Gastroesophageal sphincter (tissue), 4 donors: Measurements from ENCODE around the gene ANKRD24. TPM values are rescaled to one million over a fixed set of nuclear protein-coding genes. Genes with fewer than 3 reads are reported as not detected.

Source experiments
- ATAC-seq: fragments of 150-250 bp; one replicate; pipeline ENCODE4 v1.9.1; 2016; ENCODE audit warnings: mild to moderate bottlenecking, moderate library complexity
- H3K27ac ChIP-seq, 4 donors: fragments of 200-600 bp; sonication (generic) in 3 of 4; 1 replicate in 3 of 4; 2 replicates in 1 of 4; pipeline ENCODE4 v1.5.1; 2016 to 2019
- H3K27me3 ChIP-seq: fragments of 200-600 bp; sonication (generic); one replicate; pipeline ENCODE4 v1.5.1; 2019
- H3K36me3 ChIP-seq, 2 donors: fragments of 200-600 bp; sonication (generic); one replicate each; pipeline ENCODE4 v1.5.1; 2019; ENCODE audit warnings: control low read depth in 1 of 2
- H3K4me1 ChIP-seq, 3 donors: fragments of 200-600 bp; sonication (generic); 1 replicate in 2 of 3; 2 replicates in 1 of 3; pipeline ENCODE4 v1.5.1; 2016 to 2019; ENCODE audit warnings: control low read depth in 2 of 3
- H3K4me3 ChIP-seq, 2 donors: fragments of 200-600 bp; sonication (generic); one replicate each; pipeline ENCODE4 v1.5.1; 2019; ENCODE audit warnings: mild to moderate bottlenecking in 1 of 2, moderate library complexity in 1 of 2
- H3K9me3 ChIP-seq, 3 donors: fragments of 200-600 bp; sonication (generic); one replicate each; pipeline ENCODE4 v1.5.1; 2017 to 2019; ENCODE audit warnings: control low read depth in 2 of 3
- EP300 ChIP-seq: sonication (generic); formaldehyde crosslinking; IDR thresholded peaks from one replicate; pipeline ENCODE4 v1.6.1; 2017; ENCODE audit warnings: antibody characterized with exemption, mild to moderate bottlenecking
- POLR2A ChIP-seq, 2 donors: fragments of 450-650 bp; IDR thresholded peaks; one replicate each; pipeline ENCODE4 v1.6.1; 2017; ENCODE audit warnings: antibody characterized with exemption in 2 of 2, mild to moderate bottlenecking in 2 of 2, moderate library complexity in 1 of 2
- POLR2AphosphoS5 ChIP-seq: sonication (generic); formaldehyde crosslinking; IDR thresholded peaks from one replicate; pipeline ENCODE4 v1.6.1; 2017; ENCODE audit warnings: antibody characterized with exemption
- WGBS, 2 donors: methylation state at CpG; one replicate each; pipeline ENCODE4 v1.1.5; 2018; ENCODE audit warnings: low coverage in 1 of 2; 5-methylcytosine and 5-hydroxymethylcytosine counted together
- total RNA-seq, 4 donors: library from RNA; depleted of rRNA; stranded (reverse); fragments of >200 nt; gene quantifications; one replicate each; pipeline ENCODE4 v1.1.0, GENCODE V29; 2016
- TF ChIP-seq, protein P1 (sequence below), 4 experiments: fragments of 200-600 bp in 2 of 4; fragments of 450-650 bp in 2 of 4; sonication (generic) in 1 of 4; IDR thresholded peaks; one replicate each; pipeline ENCODE4 v1.5.1; 2017 to 2019; ENCODE audit warnings: antibody characterized with exemption in 4 of 4, mild to moderate bottlenecking in 2 of 4, moderate library complexity in 2 of 4

Gene ANKRD24
- total RNA-seq, 4 donors from 2014 or later, result 0.12 to 2.6 (median 1.2) TPM

DNA sequence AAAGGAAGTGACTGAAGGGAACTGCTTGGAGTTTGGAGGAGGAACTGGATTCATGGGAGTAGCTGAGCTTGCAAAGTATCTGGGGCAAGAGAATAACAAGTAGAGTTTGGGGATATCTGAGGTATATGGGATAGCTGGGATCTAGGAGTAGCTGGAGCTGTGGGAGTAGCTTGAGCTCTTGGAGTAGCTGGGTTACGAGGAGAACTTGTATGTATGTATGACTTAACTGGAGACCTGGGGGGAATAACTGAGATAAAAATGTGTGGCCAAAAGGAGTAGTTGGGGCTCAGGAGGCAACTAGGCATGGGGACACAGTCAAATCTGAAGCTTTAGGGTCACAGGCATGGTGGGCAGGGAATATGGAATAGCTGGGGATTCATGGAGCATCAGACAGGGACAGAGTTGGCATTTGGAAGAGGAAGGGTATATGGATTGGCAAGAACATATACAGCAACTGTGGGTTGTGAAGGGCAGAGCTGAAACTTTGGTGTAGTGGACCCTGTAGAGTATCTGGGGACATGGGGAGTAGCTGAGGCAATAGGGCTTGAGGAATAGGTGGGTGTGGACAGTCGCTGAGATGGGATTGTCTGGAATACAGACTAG lies 18.6 kb downstream of the ANKRD24 start:
- WGBS, 2 donors, result 52 to 65% methylated on average over 2 of the region's 2 CpGs
- Histone ChIP-seq H3K27ac (no peak overlapping the region), H3K4me1 (peaks cover 0 to 19% (median 0%) of the 10 kb centered on the region in 3 donors), H3K4me3 (no peak overlapping the region), H3K27me3 (peaks cover 51% of the 10 kb centered on the region), H3K36me3 (no peaks in the 10 kb centered on the region), H3K9me3 (no peaks in the 10 kb centered on the region)
- ATAC-seq, result no peak
- TF ChIP-seq POLR2AphosphoS5, result no peak
- no peak for TF ChIP-seq POLR2A (IDR thresholded peaks at IDR 0.05)
- TF ChIP-seq EP300, result no peak
- TF ChIP-seq, protein P1, sequence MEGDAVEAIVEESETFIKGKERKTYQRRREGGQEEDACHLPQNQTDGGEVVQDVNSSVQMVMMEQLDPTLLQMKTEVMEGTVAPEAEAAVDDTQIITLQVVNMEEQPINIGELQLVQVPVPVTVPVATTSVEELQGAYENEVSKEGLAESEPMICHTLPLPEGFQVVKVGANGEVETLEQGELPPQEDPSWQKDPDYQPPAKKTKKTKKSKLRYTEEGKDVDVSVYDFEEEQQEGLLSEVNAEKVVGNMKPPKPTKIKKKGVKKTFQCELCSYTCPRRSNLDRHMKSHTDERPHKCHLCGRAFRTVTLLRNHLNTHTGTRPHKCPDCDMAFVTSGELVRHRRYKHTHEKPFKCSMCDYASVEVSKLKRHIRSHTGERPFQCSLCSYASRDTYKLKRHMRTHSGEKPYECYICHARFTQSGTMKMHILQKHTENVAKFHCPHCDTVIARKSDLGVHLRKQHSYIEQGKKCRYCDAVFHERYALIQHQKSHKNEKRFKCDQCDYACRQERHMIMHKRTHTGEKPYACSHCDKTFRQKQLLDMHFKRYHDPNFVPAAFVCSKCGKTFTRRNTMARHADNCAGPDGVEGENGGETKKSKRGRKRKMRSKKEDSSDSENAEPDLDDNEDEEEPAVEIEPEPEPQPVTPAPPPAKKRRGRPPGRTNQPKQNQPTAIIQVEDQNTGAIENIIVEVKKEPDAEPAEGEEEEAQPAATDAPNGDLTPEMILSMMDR (IDR thresholded peaks at IDR 0.05), result no peak

DNA sequence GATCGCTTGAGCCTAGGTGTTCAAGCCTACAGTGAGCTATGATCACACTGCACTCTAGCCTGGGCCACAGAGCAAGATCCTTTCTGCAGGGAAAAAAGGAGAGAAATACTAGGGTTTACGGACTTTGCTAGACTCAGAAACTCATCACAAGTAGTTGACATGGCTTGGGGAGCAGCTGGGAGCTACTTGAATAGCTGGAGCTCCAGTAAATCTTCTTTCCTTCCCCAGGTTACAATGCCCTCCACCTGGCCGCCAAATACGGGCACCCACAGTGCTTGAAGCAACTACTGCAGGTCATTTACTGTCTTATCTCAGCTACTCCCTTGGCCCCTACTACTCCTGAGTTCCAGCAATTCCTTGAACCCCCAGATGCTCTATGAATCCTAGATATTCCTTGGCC lies 19.3 kb downstream of the ANKRD24 start:
- Histone ChIP-seq H3K36me3 (no peaks in the 10 kb centered on the region), H3K4me3 (no peak overlapping the region), H3K4me1 (peaks cover 0 to 19% (median 0%) of the 10 kb centered on the region in 3 donors), H3K27ac (no peak overlapping the region), H3K9me3 (no peaks in the 10 kb centered on the region), H3K27me3 (peaks cover 44% of the 10 kb centered on the region)
- no peak for ATAC-seq
- TF ChIP-seq, protein P1 (IDR thresholded peaks at IDR 0.05), result no peak
- TF ChIP-seq POLR2A (IDR thresholded peaks at IDR 0.05), result no peak
- TF ChIP-seq POLR2AphosphoS5, result no peak
- TF ChIP-seq EP300, result no peak
- 78 to 94% methylated on average over 3 to 4 of the region's 4 CpGs for WGBS, 2 donors

DNA sequence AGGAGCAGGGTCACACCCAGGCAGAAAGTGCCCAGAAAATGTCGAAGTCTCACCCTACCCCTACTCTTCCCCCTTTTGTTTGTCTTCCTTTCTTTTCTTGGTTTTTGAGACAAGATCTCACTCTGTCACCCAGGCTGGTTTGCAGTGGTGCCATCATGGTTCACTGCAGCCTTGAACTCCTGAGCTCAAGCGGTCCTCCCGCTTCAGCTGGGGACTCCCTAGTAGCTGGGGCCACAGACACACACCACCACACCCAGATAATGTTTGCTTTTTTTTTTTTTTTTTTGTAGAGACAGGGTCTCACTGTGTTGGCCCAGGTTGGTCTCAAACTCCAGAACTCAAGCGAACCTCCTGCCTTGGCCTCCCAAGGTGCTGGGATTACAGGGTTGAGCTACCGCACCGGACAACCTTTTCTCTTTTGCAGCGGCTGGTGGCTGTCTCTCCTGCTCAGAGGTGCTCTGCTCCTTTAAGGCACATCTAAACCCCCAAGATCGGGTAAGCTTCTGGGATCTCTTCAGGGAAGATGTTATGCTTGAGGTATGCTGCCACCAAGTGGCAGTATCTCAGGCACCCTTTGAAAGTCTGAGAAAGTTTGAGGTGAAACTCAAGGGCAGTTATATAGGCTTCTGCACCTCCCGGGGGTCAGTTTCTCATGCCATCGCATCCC lies 24.5 kb downstream of the ANKRD24 start:
- WGBS, 2 donors, result 80 to 88% methylated on average over 3 to 5 of the region's 10 CpGs
- Histone ChIP-seq H3K27me3 (peaks cover 43% of the 10 kb centered on the region), H3K36me3 (no peaks in the 10 kb centered on the region), H3K4me1 (peaks cover 0 to 9% (median 0%) of the 10 kb centered on the region in 3 donors), H3K9me3 (no peaks in the 10 kb centered on the region), H3K4me3 (no peak overlapping the region), H3K27ac (no peak overlapping the region)
- no peak for TF ChIP-seq POLR2A (IDR thresholded peaks at IDR 0.05)
- ATAC-seq, result no peak

DNA sequence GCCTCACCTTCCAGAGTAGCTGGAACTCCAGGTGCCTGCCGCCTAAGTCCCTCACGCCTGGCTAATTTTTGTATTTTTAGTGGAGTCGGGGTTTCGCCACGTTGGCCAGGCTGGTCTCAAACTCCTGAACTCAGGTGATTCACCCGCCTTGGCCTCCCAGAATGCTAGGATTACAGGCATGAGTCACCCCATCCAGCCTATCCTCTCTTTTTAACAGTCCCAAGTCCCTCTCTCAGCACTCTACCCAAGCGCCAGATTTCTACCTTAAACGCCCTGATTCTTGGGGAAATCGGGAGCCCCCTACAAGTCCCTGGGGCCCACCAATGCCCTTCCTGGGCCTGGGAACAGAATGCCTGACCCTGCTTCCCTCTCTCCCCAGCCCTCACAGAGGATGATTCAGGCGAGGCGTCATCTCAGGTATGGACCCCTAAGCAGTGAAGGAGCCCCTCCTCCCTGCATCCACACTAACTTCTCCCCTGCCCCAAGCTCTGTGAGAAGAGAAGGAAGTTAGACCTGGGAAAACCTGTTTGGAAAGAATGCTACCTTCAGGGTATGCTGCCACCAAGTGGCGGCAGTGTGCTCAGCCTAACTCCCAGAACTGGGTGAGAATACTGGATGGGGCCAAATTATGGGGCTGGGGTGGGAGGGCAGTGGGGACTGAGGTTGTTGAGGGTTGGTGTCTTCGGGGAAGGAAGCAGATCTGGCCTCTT lies 26.1 kb downstream of the ANKRD24 start:
- H3K9me3 ChIP-seq, result no peaks in the 10 kb centered on the region
- no peak for TF ChIP-seq POLR2AphosphoS5
- no peak for TF ChIP-seq POLR2A (IDR thresholded peaks at IDR 0.05)
- H3K36me3 ChIP-seq, result no peaks in the 10 kb centered on the region
- H3K27me3 ChIP-seq, result peaks cover 43% of the 10 kb centered on the region
- H3K4me3 ChIP-seq, result no peak overlapping the region
- ATAC-seq, result no peak
- no peak overlapping the region for H3K27ac ChIP-seq
- peaks cover 0 to 9% (median 0%) of the 10 kb centered on the region in 3 donors for H3K4me1 ChIP-seq
- WGBS, 2 donors, result 77 to 90% methylated on average over 2 to 9 of the region's 13 CpGs

DNA sequence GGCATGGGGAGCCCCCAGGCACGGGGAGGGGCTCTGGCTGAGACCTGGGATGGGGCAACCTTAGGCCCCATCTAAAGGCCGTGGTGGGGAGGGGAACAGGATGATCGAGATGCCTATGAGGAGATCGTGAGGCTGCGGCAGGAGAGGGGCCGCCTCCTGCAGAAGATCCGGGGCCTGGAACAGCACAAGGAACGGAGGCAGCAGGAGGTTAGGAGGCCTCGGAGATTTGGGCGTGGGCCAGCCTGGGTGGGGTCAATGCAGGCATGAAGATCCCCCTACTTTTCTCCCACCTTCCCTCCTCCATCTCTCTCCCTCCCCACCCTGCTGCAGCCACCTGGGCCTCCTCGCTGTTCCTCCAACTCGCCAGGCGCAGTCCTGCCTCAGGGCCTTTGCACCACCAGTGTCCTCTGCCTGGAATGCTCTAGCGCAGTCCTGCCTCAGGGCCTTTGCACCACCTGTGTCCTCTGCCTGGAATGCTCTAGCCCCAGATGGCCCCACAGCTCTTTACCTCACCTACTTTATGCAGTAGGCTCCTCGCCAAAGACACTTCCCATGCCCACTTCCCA lies 27.8 kb downstream of the ANKRD24 start:
- H3K36me3 ChIP-seq, result no peaks in the 10 kb centered on the region
- TF ChIP-seq EP300 (no peak), POLR2AphosphoS5 (no peak), POLR2A (IDR thresholded peaks at IDR 0.05) (no peak)
- TF ChIP-seq, protein P1 (IDR thresholded peaks at IDR 0.05), result no peak
- no peaks in the 10 kb centered on the region for H3K4me1 ChIP-seq
- 94 to 95% methylated on average over 5 to 7 of the region's 15 CpGs for WGBS, 2 donors
- no peak for ATAC-seq
- no peaks in the 10 kb centered on the region for H3K9me3 ChIP-seq
- H3K4me3 ChIP-seq, result no peak overlapping the region
- no peak overlapping the region for H3K27ac ChIP-seq
- peaks cover 43% of the 10 kb centered on the region for H3K27me3 ChIP-seq
